WTC11 (cell line): ENCODE data around the gene FAM32A. TPM values are rescaled to one million over a fixed set of nuclear protein-coding genes. Genes with fewer than 3 reads are reported as not detected.

Experiments
- ATAC-seq: fragments of 200-7000 bp; cut with Tn5 transposase; 2 replicates; pipeline ENCODE4 v1.10.0; 2021; ENCODE audit warnings: mild to moderate bottlenecking, moderate library complexity
- CTCF ChIA-PET: fragments of 300-600 bp; sonication (Branson Sonifier 250); formaldehyde crosslinking; loops from one replicate; lab custom pipeline; 2021; ENCODE audit warnings: antibody characterized with exemption; lab: Charles Lee
- POLR2A ChIA-PET: fragments of 350-600 bp; sonication (Branson Sonifier 250); formaldehyde crosslinking; loops from one replicate; lab custom pipeline; 2021; ENCODE audit warnings: antibody characterized with exemption; lab: Charles Lee
- DNase-seq: peaks from one replicate; pipeline ENCODE4 v3.0.0; 2021; ENCODE audit warnings: low spot score
- H3K27ac Mint-ChIP-seq: 2 replicates; pipeline ENCODE4 v1.8.0; 2021; ENCODE audit warnings: mixed read lengths
- H3K27me3 Mint-ChIP-seq: 2 replicates; pipeline ENCODE4 v1.8.0; 2021; ENCODE audit warnings: low read depth, mild to moderate bottlenecking, moderate library complexity, mixed read lengths
- H3K36me3 Mint-ChIP-seq: 2 replicates; pipeline ENCODE4 v1.8.0; 2021; ENCODE audit warnings: mixed read lengths
- H3K4me1 Mint-ChIP-seq: 2 replicates; pipeline ENCODE4 v1.8.0; 2022; ENCODE audit warnings: mixed read lengths
- H3K4me3 Mint-ChIP-seq: 2 replicates; pipeline ENCODE4 v1.8.0; 2021; ENCODE audit warnings: mild to moderate bottlenecking, moderate library complexity, mixed read lengths
- H3K9me3 Mint-ChIP-seq: 2 replicates; pipeline ENCODE4 v1.8.0; 2021; ENCODE audit warnings: mixed read lengths
- CBFB ChIP-seq: sonication (generic); formaldehyde crosslinking; IDR thresholded peaks from 2 replicates; pipeline ENCODE4 v1.8.1; 2022; ENCODE audit warnings: mild to moderate bottlenecking, low read depth, missing genetic modification reagents
- ESRRA ChIP-seq: sonication (generic); formaldehyde crosslinking; IDR thresholded peaks from 2 replicates; pipeline ENCODE4 v1.8.1; 2022; ENCODE audit warnings: mild to moderate bottlenecking, missing genetic modification reagents, borderline replicate concordance
- GABPB1 ChIP-seq: sonication (generic); formaldehyde crosslinking; IDR thresholded peaks from 2 replicates; pipeline ENCODE4 v1.8.1; 2023; ENCODE audit warnings: mild to moderate bottlenecking, missing genetic modification reagents
- IRF2 ChIP-seq: sonication (generic); formaldehyde crosslinking; IDR thresholded peaks from 2 replicates; pipeline ENCODE4 v1.8.0; 2022; ENCODE audit warnings: low read depth, missing genetic modification reagents, borderline replicate concordance
- MXD4 ChIP-seq: fragments of 250-450 bp; sonication (Bioruptor Pico); IDR thresholded peaks from 2 replicates; pipeline ENCODE4 v1.8.0; 2021; ENCODE audit warnings: mild to moderate bottlenecking, moderate library complexity, borderline replicate concordance
- NFE2L1 ChIP-seq: sonication (generic); formaldehyde crosslinking; IDR thresholded peaks from 2 replicates; pipeline ENCODE4 v1.8.1; 2023; ENCODE audit warnings: missing genetic modification reagents
- OVOL2 ChIP-seq: fragments of 250-450 bp; sonication (Bioruptor Pico); IDR thresholded peaks from 2 replicates; pipeline ENCODE4 v1.9.0; 2021; ENCODE audit warnings: mild to moderate bottlenecking, borderline replicate concordance
- RELA ChIP-seq: sonication (generic); formaldehyde crosslinking; IDR thresholded peaks from 2 replicates; pipeline ENCODE4 v1.8.1; 2022; ENCODE audit warnings: missing genetic modification reagents, mild to moderate bottlenecking, borderline replicate concordance
- SOX15 ChIP-seq: fragments of 250-450 bp; sonication (Bioruptor Pico); IDR thresholded peaks from 2 replicates; pipeline ENCODE4 v1.9.0; 2021; ENCODE audit warnings: mild to moderate bottlenecking
- SP1 ChIP-seq: sonication (generic); formaldehyde crosslinking; conservative IDR thresholded peaks from 2 replicates; pipeline ENCODE4 v1.8.1; 2022; ENCODE audit warnings: missing genetic modification reagents
- TCF7 ChIP-seq: sonication (generic); formaldehyde crosslinking; IDR thresholded peaks from 2 replicates; pipeline ENCODE4 v1.8.0; 2022; ENCODE audit warnings: mild to moderate bottlenecking, low read depth, missing genetic modification reagents, moderate library complexity
- ZNF121 ChIP-seq: sonication (generic); formaldehyde crosslinking; IDR thresholded peaks from 2 replicates; pipeline ENCODE4 v1.8.0; 2023; ENCODE audit warnings: missing genetic modification reagents
- ZNF317 ChIP-seq: sonication (generic); formaldehyde crosslinking; IDR thresholded peaks from 2 replicates; pipeline ENCODE4 v1.8.1; 2023; ENCODE audit warnings: low read depth, mild to moderate bottlenecking, moderate library complexity, missing genetic modification reagents, borderline replicate concordance
- ZNF396 ChIP-seq: fragments of 250-450 bp; sonication (Bioruptor Pico); IDR thresholded peaks from 2 replicates; pipeline ENCODE4 v1.8.0; 2021; ENCODE audit warnings: mild to moderate bottlenecking, moderate library complexity, borderline replicate concordance
- total RNA-seq: library from RNA; stranded (reverse); gene quantifications from 3 replicates; pipeline ENCODE4 v1.2.3, GENCODE V29; 2021
- TF ChIP-seq, protein P1 (sequence below): sonication (generic); formaldehyde crosslinking; conservative IDR thresholded peaks from 2 replicates; pipeline ENCODE4 v1.8.1; 2023; ENCODE audit warnings: mild to moderate bottlenecking, low read depth, missing genetic modification reagents, moderate library complexity
- TF ChIP-seq, protein P2 (sequence below): fragments of 250-450 bp; sonication (Bioruptor Pico); IDR thresholded peaks from 2 replicates; pipeline ENCODE4 v1.9.0; 2021; ENCODE audit warnings: mild to moderate bottlenecking
- TF ChIP-seq, protein P3 (sequence below): sonication (generic); formaldehyde crosslinking; IDR thresholded peaks from 2 replicates; pipeline ENCODE4 v1.8.1; 2023; ENCODE audit warnings: mild to moderate bottlenecking, missing genetic modification reagents, moderate library complexity
- TF ChIP-seq, protein P4 (sequence below): sonication (generic); formaldehyde crosslinking; IDR thresholded peaks from 2 replicates; pipeline ENCODE4 v1.8.0; 2022; ENCODE audit warnings: mild to moderate bottlenecking, missing genetic modification reagents
- TF ChIP-seq, protein P5 (sequence below): sonication (generic); formaldehyde crosslinking; IDR thresholded peaks from 2 replicates; pipeline ENCODE4 v1.8.1; 2023; ENCODE audit warnings: mild to moderate bottlenecking, missing genetic modification reagents
- TF ChIP-seq, protein P6 (sequence below): sonication (generic); formaldehyde crosslinking; IDR thresholded peaks from 2 replicates; pipeline ENCODE4 v1.8.1; 2023; ENCODE audit warnings: mild to moderate bottlenecking, missing genetic modification reagents

The FAM32A gene
- total RNA-seq, 1 experiment from 2014 or later, result 62.2 TPM

DNA sequence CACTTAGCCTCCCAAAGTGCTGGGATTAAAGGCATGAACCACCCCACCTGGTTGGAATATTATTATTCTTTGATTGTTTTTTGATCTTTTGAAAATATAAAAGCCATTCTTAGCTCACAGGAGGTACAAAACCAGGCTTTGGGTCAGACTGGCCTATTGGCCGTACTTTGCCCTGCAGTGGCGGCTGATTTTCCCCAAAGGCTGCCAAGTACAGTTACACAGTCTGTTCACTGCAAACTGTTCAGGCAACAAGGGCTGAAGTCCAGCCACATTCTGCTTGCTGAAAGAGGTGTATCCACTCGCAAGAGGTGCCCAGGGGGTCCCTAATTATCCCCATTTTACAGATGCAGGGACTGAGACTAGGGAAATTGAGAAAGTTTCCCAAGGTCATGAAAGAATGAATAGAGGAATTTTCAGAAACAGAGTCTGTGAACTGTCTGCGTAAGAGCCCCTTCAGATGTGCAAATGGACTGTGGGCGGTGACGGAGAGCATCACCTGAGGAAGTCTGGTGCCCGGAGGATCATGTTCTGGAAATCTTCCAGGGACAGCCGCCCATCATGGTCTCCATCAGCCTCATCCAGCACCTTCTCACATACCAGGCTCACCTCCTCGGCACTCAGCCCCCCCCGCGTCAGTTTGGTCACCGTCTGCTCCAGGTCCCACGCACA, 20.9 kb upstream of the FAM32A start (continued):
- TF ChIP-seq, protein P1, sequence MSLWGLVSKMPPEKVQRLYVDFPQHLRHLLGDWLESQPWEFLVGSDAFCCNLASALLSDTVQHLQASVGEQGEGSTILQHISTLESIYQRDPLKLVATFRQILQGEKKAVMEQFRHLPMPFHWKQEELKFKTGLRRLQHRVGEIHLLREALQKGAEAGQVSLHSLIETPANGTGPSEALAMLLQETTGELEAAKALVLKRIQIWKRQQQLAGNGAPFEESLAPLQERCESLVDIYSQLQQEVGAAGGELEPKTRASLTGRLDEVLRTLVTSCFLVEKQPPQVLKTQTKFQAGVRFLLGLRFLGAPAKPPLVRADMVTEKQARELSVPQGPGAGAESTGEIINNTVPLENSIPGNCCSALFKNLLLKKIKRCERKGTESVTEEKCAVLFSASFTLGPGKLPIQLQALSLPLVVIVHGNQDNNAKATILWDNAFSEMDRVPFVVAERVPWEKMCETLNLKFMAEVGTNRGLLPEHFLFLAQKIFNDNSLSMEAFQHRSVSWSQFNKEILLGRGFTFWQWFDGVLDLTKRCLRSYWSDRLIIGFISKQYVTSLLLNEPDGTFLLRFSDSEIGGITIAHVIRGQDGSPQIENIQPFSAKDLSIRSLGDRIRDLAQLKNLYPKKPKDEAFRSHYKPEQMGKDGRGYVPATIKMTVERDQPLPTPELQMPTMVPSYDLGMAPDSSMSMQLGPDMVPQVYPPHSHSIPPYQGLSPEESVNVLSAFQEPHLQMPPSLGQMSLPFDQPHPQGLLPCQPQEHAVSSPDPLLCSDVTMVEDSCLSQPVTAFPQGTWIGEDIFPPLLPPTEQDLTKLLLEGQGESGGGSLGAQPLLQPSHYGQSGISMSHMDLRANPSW, result no peak
- TF ChIP-seq, protein P2, sequence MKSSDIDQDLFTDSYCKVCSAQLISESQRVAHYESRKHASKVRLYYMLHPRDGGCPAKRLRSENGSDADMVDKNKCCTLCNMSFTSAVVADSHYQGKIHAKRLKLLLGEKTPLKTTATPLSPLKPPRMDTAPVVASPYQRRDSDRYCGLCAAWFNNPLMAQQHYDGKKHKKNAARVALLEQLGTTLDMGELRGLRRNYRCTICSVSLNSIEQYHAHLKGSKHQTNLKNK (CRISPR knock-in tag), result no peak
- no peak for TF ChIP-seq IRF2 (CRISPR knock-in tag)
- no peak for TF ChIP-seq RELA
- TF ChIP-seq, protein P3, sequence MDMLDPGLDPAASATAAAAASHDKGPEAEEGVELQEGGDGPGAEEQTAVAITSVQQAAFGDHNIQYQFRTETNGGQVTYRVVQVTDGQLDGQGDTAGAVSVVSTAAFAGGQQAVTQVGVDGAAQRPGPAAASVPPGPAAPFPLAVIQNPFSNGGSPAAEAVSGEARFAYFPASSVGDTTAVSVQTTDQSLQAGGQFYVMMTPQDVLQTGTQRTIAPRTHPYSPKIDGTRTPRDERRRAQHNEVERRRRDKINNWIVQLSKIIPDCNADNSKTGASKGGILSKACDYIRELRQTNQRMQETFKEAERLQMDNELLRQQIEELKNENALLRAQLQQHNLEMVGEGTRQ (CRISPR knock-in tag), result no peak
- TF ChIP-seq ZNF396, result no peak
- no peak for TF ChIP-seq ESRRA (CRISPR knock-in tag)
- no peak for TF ChIP-seq OVOL2 (CRISPR knock-in tag)

DNA sequence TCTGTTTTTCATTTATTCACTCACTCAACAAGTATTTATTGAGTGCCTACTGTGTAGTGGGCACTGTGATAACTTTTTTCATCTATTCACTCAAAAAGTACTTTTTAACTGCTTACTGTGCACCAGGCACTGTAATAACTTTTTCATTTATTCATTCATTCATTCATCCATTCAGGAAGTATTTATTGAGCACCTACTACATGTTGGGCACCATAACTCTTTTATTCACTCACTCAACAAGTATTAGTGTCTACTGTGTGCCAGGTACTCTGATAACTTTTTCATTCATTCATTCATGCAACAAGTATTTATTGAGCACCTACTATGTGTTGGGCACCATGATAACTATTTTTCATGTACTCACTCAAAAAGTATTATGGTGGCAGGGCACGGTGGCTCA, 18.8 kb upstream of the FAM32A start:
- ATAC-seq (no peak), DNase-seq (no peak)
- CTCF ChIA-PET, result no interaction called here
- TF ChIP-seq, protein P4, sequence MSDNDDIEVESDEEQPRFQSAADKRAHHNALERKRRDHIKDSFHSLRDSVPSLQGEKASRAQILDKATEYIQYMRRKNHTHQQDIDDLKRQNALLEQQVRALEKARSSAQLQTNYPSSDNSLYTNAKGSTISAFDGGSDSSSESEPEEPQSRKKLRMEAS, result no peak
- TF ChIP-seq CBFB (CRISPR knock-in tag) (no peak), SP1 (CRISPR knock-in tag) (no peak), ZNF317 (no peak), ZNF121 (no peak)
- TF ChIP-seq, protein P5, sequence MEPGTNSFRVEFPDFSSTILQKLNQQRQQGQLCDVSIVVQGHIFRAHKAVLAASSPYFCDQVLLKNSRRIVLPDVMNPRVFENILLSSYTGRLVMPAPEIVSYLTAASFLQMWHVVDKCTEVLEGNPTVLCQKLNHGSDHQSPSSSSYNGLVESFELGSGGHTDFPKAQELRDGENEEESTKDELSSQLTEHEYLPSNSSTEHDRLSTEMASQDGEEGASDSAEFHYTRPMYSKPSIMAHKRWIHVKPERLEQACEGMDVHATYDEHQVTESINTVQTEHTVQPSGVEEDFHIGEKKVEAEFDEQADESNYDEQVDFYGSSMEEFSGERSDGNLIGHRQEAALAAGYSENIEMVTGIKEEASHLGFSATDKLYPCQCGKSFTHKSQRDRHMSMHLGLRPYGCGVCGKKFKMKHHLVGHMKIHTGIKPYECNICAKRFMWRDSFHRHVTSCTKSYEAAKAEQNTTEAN, result no peak
- TF ChIP-seq, protein P2 (CRISPR knock-in tag), result no peak
- TF ChIP-seq, protein P6, sequence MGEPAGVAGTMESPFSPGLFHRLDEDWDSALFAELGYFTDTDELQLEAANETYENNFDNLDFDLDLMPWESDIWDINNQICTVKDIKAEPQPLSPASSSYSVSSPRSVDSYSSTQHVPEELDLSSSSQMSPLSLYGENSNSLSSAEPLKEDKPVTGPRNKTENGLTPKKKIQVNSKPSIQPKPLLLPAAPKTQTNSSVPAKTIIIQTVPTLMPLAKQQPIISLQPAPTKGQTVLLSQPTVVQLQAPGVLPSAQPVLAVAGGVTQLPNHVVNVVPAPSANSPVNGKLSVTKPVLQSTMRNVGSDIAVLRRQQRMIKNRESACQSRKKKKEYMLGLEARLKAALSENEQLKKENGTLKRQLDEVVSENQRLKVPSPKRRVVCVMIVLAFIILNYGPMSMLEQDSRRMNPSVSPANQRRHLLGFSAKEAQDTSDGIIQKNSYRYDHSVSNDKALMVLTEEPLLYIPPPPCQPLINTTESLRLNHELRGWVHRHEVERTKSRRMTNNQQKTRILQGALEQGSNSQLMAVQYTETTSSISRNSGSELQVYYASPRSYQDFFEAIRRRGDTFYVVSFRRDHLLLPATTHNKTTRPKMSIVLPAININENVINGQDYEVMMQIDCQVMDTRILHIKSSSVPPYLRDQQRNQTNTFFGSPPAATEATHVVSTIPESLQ, result no peak
- POLR2A ChIA-PET, result no interaction called here
- Mint-ChIP-seq H3K36me3 (no peaks in the 10 kb centered on the region), H3K27ac (no peak overlapping the region), H3K27me3 (peaks cover 3% of the 10 kb centered on the region), H3K9me3 (no peaks in the 10 kb centered on the region), H3K4me3 (no peak overlapping the region), H3K4me1 (no peaks in the 10 kb centered on the region)

DNA sequence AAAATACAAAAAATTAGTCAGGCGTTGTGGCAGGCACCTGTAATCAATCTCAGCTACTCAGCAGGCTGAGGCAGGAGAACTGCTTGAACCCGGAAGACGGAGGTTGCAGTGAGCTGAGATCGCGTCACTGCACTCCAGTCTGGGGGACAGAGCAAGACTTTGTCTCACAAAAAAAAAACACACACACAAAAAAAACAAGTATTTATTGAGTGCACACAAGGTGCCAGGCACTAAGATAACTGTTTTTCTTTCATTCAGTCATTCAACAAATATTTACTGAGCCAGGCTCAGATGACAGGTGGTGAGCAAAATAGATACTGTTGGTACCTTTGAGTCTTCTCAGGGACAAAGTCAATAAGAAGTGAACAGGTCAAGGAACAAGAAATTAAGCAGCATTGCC, 18.2 kb upstream of the FAM32A start:
- TF ChIP-seq GABPB1 (CRISPR knock-in tag) (no peak), TCF7 (CRISPR knock-in tag) (no peak), MXD4 (CRISPR knock-in tag) (no peak), NFE2L1 (no peak), SOX15 (no peak)
- TF ChIP-seq, protein P2 (CRISPR knock-in tag), result no peak
- POLR2A ChIA-PET, result no interaction called here
- Mint-ChIP-seq H3K4me1 (no peaks in the 10 kb centered on the region), H3K27me3 (peaks cover 3% of the 10 kb centered on the region), H3K27ac (no peak overlapping the region), H3K9me3 (no peaks in the 10 kb centered on the region), H3K4me3 (no peak overlapping the region), H3K36me3 (no peaks in the 10 kb centered on the region)
- no peak for ATAC-seq
- CTCF ChIA-PET, result no interaction called here
- DNase-seq, result no peak
